IMR-90 (cell line): ENCODE measurements around the gene PPFIBP2. TPM values are rescaled to one million over a fixed set of nuclear protein-coding genes. Genes with fewer than 3 reads are reported as not detected.

Source experiments
- ATAC-seq: fragments of 200-7000 bp; cut with Tn5 transposase; 2 replicates; pipeline ENCODE4 v1.9.1; 2020; ENCODE audit warnings: low read depth, mild to moderate bottlenecking, moderate library complexity
- BruUV-seq: library from RNA; stranded (reverse); fragments of 400-500 nt; replicated peaks from 2 replicates; lab custom pipeline; 2021; lab: Mats Ljungman, UMichigan
- CTCF ChIA-PET: fragments of 300-600 bp; formaldehyde crosslinking; extraction: SDS; loops from one replicate; lab custom pipeline; 2021; ENCODE audit warnings: antibody characterized with exemption; lab: Yijun Ruan, JAX
- POLR2A ChIA-PET: fragments of 300-600 bp; sonication (Branson Sonifier 250); formaldehyde crosslinking; loops from one replicate; lab custom pipeline; 2022; ENCODE audit warnings: antibody characterized with exemption; ENCODE audit not compliant: unreplicated experiment; lab: Charles Lee
- DNase-seq: peaks from one replicate; pipeline ENCODE4 v3.0.0; 2013
- H2AFZ ChIP-seq: replicated peaks from 2 replicates; pipeline ENCODE3; 2013; ENCODE audit warnings: low read length, mild to moderate bottlenecking; ENCODE audit not compliant: poor library complexity
- H2AK5ac ChIP-seq: 2 replicates; pipeline ENCODE4 v1.6.1; 2013; ENCODE audit warnings: low read depth, low read length, inconsistent platforms
- H2AK9ac ChIP-seq: replicated peaks from 2 replicates; pipeline ENCODE3; 2013; ENCODE audit warnings: mild to moderate bottlenecking, low read depth, low read length, moderate library complexity; ENCODE audit not compliant: poor library complexity
- H2BK120ac ChIP-seq: 2 replicates; pipeline ENCODE4 v1.6.1; 2013; ENCODE audit warnings: low read depth, low read length, inconsistent platforms
- H2BK15ac ChIP-seq: 3 replicates; pipeline ENCODE4 v1.6.1; 2013; ENCODE audit warnings: low read depth, low read length, inconsistent platforms
- H2BK20ac ChIP-seq: 2 replicates; pipeline ENCODE4 v1.6.1; 2013; ENCODE audit warnings: low read depth, mild to moderate bottlenecking, inconsistent platforms, low read length, moderate library complexity
- H2BK5ac ChIP-seq: 2 replicates; pipeline ENCODE4 v1.6.1; 2013; ENCODE audit warnings: mild to moderate bottlenecking, low read depth, low read length, inconsistent platforms; ENCODE audit not compliant: poor library complexity, severe bottlenecking
- H3K14ac ChIP-seq: replicated peaks from 2 replicates; pipeline ENCODE4 v1.6.1; 2013; ENCODE audit warnings: low read depth, low read length, inconsistent platforms
- H3K18ac ChIP-seq: 2 replicates; pipeline ENCODE4 v1.6.1; 2013; ENCODE audit warnings: low read depth, low read length, control low read depth
- H3K23ac ChIP-seq: 2 replicates; pipeline ENCODE4 v1.6.1; 2013; ENCODE audit warnings: low read depth, low read length, inconsistent platforms
- H3K27ac ChIP-seq: 2 replicates; pipeline ENCODE4 v1.5.1; 2013; ENCODE audit warnings: mild to moderate bottlenecking, control low read depth, low read length; ENCODE audit not compliant: insufficient read depth
- H3K27me3 ChIP-seq: 2 replicates; pipeline ENCODE4 v1.6.1; 2013; ENCODE audit warnings: low read length; ENCODE audit not compliant: control insufficient read depth, insufficient read depth
- H3K36me3 ChIP-seq: 2 replicates; pipeline ENCODE4 v1.6.1; 2013; ENCODE audit warnings: low read length, mixed read lengths; ENCODE audit not compliant: control insufficient read depth, insufficient read depth
- H3K4ac ChIP-seq: 2 replicates; pipeline ENCODE4 v1.6.1; 2013; ENCODE audit warnings: low read depth, low read length, inconsistent platforms
- H3K4me1 ChIP-seq: 2 replicates; pipeline ENCODE4 v1.6.1; 2013; ENCODE audit warnings: low read length, mixed read lengths; ENCODE audit not compliant: control insufficient read depth, insufficient read depth
- H3K4me2 ChIP-seq: 2 replicates; pipeline ENCODE4 v1.6.1; 2013; ENCODE audit warnings: low read depth, mild to moderate bottlenecking, control low read depth, low read length, moderate library complexity
- H3K4me3 ChIP-seq: 2 replicates; pipeline ENCODE4 v1.5.1; 2013; ENCODE audit warnings: low read depth, mild to moderate bottlenecking, control low read depth, low read length, moderate library complexity; ENCODE audit not compliant: insufficient read depth
- H3K56ac ChIP-seq: 2 replicates; pipeline ENCODE4 v1.6.1; 2013; ENCODE audit warnings: low read length, inconsistent platforms; ENCODE audit not compliant: insufficient read depth; ENCODE audit errors: extremely low read depth
- H3K79me1 ChIP-seq, 2 experiments: 2 replicates each; pipeline ENCODE4 v1.6.1; 2013; ENCODE audit warnings: low read length in 2 of 2, inconsistent platforms in 1 of 2, low read depth in 1 of 2
- H3K9ac ChIP-seq: 2 replicates; pipeline ENCODE4 v1.6.1; 2013; ENCODE audit warnings: low read depth, low read length, control low read depth
- H3K9me1 ChIP-seq: 2 replicates; pipeline ENCODE4 v1.6.1; 2013; ENCODE audit warnings: low read length, inconsistent platforms; ENCODE audit not compliant: insufficient read depth
- H3K9me3 ChIP-seq: 2 replicates; pipeline ENCODE4 v1.6.1; 2013; ENCODE audit warnings: low read length; ENCODE audit not compliant: control insufficient read depth, insufficient read depth
- H4K20me1 ChIP-seq: 2 replicates; pipeline ENCODE4 v1.6.1; 2013; ENCODE audit warnings: low read length, inconsistent platforms; ENCODE audit not compliant: insufficient read depth
- H4K5ac ChIP-seq: 2 replicates; pipeline ENCODE4 v1.6.1; 2013; ENCODE audit warnings: mild to moderate bottlenecking, low read depth, low read length, control low read depth
- H4K8ac ChIP-seq, 2 experiments: 2 replicates each; pipeline ENCODE4 v1.6.1; 2013; ENCODE audit warnings: low read depth in 2 of 2, low read length in 2 of 2, control low read depth in 1 of 2, inconsistent platforms in 1 of 2
- H4K91ac ChIP-seq: 2 replicates; pipeline ENCODE4 v1.6.1; 2013; ENCODE audit warnings: low read depth, low read length, inconsistent platforms; ENCODE audit not compliant: insufficient read depth
- CHD1 ChIP-seq: IDR thresholded peaks from 2 replicates; pipeline ENCODE4 v1.6.1; 2012; ENCODE audit warnings: low read depth, low read length, improper control_type of control experiment
- MAZ ChIP-seq: IDR thresholded peaks from 2 replicates; pipeline ENCODE4 v1.6.1; 2012; ENCODE audit warnings: low read depth, mild to moderate bottlenecking, low read length, improper control_type of control experiment, moderate library complexity, borderline replicate concordance
- NFE2L2 ChIP-seq: fragments of 150-350 bp; IDR thresholded peaks from 2 replicates; pipeline ENCODE4 v1.6.1; 2016; ENCODE audit warnings: low read depth, mild to moderate bottlenecking, low read length
- POLR2A ChIP-seq: IDR thresholded peaks from 2 replicates; pipeline ENCODE4 v1.6.1; 2012; ENCODE audit warnings: mild to moderate bottlenecking, low read depth, low read length
- RCOR1 ChIP-seq: IDR thresholded peaks from 2 replicates; pipeline ENCODE4 v1.6.1; 2012; ENCODE audit warnings: mild to moderate bottlenecking, low read length, improper control_type of control experiment; ENCODE audit not compliant: insufficient replicate concordance
- SMC3 ChIP-seq: fragments of 150-350 bp; IDR thresholded peaks from 2 replicates; pipeline ENCODE4 v1.6.1; 2016; ENCODE audit warnings: low read depth, mild to moderate bottlenecking, antibody characterized with exemption, low read length, moderate library complexity
- WGBS, 2 experiments: methylation state at CpG; one replicate each; pipeline versions ENCODE4 v1.1.5 to v1.1.7; 2013; ENCODE audit warnings: missing lambda C conversion rate in 2 of 2; ENCODE audit not compliant: insufficient read length in 1 of 2; ENCODE audit errors: extremely low coverage in 2 of 2; 5-methylcytosine and 5-hydroxymethylcytosine counted together
- dilution Hi-C: fragments of 300-500 bp; cut with HindIII; formaldehyde crosslinking; loops from one replicate; pipeline ENCODE4 v1.14.3; 2018; ENCODE audit warnings: low sequenced_read_pairs; ENCODE audit not compliant: unreplicated experiment
- in situ Hi-C: fragments of 300-500 bp; cut with MboI; formaldehyde crosslinking; loops from 3 replicates; pipeline ENCODE4 v1.14.3; 2019; ENCODE audit warnings: low sequenced_read_pairs, inconsistent platforms, mixed read lengths
- intact Hi-C: fragments of 100-400 bp; cut with micrococcal nuclease; formaldehyde crosslinking; loops from 2 replicates; pipeline ENCODE4 v1.10.0; 2022
- polyA plus RNA-seq, 3 experiments: library from polyadenylated mRNA; depleted of rRNA; stranded (reverse); fragments of >200 nt; gene quantifications; 2 replicates each; pipeline ENCODE4 v1.2.3, GENCODE V29; 2012; ENCODE audit warnings: low replicate concordance in 1 of 3
- total RNA-seq: library from RNA; depleted of rRNA; stranded (reverse); fragments of >200 nt; gene quantifications from 2 replicates; pipeline ENCODE4 v1.2.3, GENCODE V29; 2012
- TF ChIP-seq, protein P1 (sequence below): conservative IDR thresholded peaks from 2 replicates; pipeline ENCODE4 v1.5.1; 2012; ENCODE audit warnings: mild to moderate bottlenecking, low read depth, low read length, improper control_type of control experiment
- TF ChIP-seq, protein P2 (sequence below): fragments of 150-350 bp; IDR thresholded peaks from 2 replicates; pipeline ENCODE4 v1.6.1; 2016; ENCODE audit warnings: low read depth, mild to moderate bottlenecking, low read length, moderate library complexity, borderline replicate concordance
- TF ChIP-seq, protein P3 (sequence below): fragments of 150-350 bp; IDR thresholded peaks from 2 replicates; pipeline ENCODE4 v1.6.1; 2017; ENCODE audit warnings: mild to moderate bottlenecking, antibody characterized with exemption, low read length, low read depth

PPFIBP2 gene
- total and polyA plus RNA-seq, 2 of the 4 experiments (the other 2 are of a cell fraction), result 6.0 to 11.8 TPM

DNA sequence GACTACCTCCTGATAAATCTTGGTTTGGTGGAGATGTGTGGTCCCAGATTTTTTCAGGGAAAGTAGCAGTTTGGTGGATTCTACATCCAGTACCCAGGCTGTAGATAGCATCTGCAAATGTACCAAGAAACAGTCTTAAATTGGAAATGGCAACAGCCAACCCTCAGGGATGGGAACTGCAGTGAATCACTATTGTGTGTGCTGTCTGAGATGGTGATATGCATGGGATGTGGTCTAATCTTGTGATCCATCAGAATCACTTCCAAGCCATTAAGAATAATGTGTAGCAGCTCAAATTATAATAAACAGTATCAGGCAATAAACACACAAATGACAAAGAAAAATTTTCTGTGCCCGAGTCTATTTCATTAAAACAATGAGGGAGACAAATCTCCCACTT is 25.1 kb upstream of the PPFIBP2 start:
- DNase-seq (no peak), ATAC-seq (no peak)
- no peak overlapping the region for H4K91ac ChIP-seq
- TF ChIP-seq, protein P1, sequence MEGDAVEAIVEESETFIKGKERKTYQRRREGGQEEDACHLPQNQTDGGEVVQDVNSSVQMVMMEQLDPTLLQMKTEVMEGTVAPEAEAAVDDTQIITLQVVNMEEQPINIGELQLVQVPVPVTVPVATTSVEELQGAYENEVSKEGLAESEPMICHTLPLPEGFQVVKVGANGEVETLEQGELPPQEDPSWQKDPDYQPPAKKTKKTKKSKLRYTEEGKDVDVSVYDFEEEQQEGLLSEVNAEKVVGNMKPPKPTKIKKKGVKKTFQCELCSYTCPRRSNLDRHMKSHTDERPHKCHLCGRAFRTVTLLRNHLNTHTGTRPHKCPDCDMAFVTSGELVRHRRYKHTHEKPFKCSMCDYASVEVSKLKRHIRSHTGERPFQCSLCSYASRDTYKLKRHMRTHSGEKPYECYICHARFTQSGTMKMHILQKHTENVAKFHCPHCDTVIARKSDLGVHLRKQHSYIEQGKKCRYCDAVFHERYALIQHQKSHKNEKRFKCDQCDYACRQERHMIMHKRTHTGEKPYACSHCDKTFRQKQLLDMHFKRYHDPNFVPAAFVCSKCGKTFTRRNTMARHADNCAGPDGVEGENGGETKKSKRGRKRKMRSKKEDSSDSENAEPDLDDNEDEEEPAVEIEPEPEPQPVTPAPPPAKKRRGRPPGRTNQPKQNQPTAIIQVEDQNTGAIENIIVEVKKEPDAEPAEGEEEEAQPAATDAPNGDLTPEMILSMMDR, result no peak
- TF ChIP-seq, protein P2, sequence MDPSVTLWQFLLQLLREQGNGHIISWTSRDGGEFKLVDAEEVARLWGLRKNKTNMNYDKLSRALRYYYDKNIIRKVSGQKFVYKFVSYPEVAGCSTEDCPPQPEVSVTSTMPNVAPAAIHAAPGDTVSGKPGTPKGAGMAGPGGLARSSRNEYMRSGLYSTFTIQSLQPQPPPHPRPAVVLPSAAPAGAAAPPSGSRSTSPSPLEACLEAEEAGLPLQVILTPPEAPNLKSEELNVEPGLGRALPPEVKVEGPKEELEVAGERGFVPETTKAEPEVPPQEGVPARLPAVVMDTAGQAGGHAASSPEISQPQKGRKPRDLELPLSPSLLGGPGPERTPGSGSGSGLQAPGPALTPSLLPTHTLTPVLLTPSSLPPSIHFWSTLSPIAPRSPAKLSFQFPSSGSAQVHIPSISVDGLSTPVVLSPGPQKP, result no peak
- TF ChIP-seq MAZ, result no peak
- no peak for TF ChIP-seq NFE2L2
- TF ChIP-seq POLR2A, result no peak
- no peak for TF ChIP-seq CHD1
- TF ChIP-seq, protein P3, sequence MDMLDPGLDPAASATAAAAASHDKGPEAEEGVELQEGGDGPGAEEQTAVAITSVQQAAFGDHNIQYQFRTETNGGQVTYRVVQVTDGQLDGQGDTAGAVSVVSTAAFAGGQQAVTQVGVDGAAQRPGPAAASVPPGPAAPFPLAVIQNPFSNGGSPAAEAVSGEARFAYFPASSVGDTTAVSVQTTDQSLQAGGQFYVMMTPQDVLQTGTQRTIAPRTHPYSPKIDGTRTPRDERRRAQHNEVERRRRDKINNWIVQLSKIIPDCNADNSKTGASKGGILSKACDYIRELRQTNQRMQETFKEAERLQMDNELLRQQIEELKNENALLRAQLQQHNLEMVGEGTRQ, result no peak
- TF ChIP-seq SMC3, result no peak
- no peak for TF ChIP-seq RCOR1
- H2BK20ac ChIP-seq, result no peak overlapping the region
- no CpG with 5 or more reads among the region's 1 CpG for WGBS, 2 experiments
- H3K27me3 ChIP-seq, result peaks cover 3% of the 10 kb centered on the region; the same call in 1 of the 2 replicates
- no peaks in the 10 kb centered on the region for H3K4me1 ChIP-seq
- H3K36me3 ChIP-seq, result no peaks in the 10 kb centered on the region
- H4K5ac ChIP-seq, result no peak overlapping the region
- intact Hi-C loops, result no loop called here
- H3K4me3 ChIP-seq, result no peak overlapping the region
- H3K27ac ChIP-seq, result no peak overlapping the region
- no peak overlapping the region for H3K14ac ChIP-seq
- no peak overlapping the region for H3K4ac ChIP-seq
- H3K4me2 ChIP-seq, result no peak overlapping the region
- no peaks in the 10 kb centered on the region for H4K20me1 ChIP-seq
- H2BK15ac ChIP-seq, result no peak overlapping the region
- no peak overlapping the region for H3K9ac ChIP-seq
- in situ Hi-C loops, result no loop called here
- H3K18ac ChIP-seq, result no peak overlapping the region
- no peak overlapping the region for H2BK5ac ChIP-seq
- POLR2A ChIA-PET, result no interaction called here
- no peaks in the 10 kb centered on the region for H3K9me3 ChIP-seq
- H2AK5ac ChIP-seq, result no peak overlapping the region
- CTCF ChIA-PET, result no interaction called here
- H4K8ac ChIP-seq, result no peak overlapping the region
- dilution Hi-C loops, result no loop called here
- H3K23ac ChIP-seq, result no peak overlapping the region
- H3K56ac ChIP-seq, result no peak overlapping the region
- H3K79me1 ChIP-seq, result no peaks in the 10 kb centered on the region
- H2AK9ac ChIP-seq, result no peak overlapping the region
- no TSS peak for BruUV-seq
- no peaks in the 10 kb centered on the region for H3K9me1 ChIP-seq
- H2AFZ ChIP-seq, result no peak overlapping the region
- no peak overlapping the region for H2BK120ac ChIP-seq
